GM21423 (cell line): ENCODE data around the gene GLI3.

Experiments
- ATAC-seq: cut with Tn5 transposase; IDR thresholded peaks from one replicate; pipeline ENCODE4 v1.9.1; 2021; ENCODE audit warnings: mild to moderate bottlenecking, moderate library complexity; ENCODE audit not compliant: unreplicated experiment

Gene GLI3

DNA sequence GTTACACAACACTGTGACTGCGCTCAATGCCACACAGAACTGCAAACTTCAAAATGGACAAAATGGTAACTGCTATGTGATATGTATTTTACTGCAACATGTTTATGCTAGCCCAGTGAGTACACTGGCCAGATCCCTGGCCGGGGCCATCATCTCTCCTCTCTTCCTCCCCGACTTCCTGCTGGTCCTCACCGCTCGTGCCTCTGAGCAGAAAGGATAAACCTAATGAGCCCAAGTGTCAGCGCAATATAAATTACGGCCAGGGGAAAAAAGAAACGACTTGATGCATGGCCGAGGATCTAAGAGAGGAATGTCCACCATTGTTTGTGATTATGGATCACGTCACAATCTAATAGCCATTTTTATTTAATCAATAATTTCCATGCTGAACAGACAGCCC is 225.2 kb downstream of the GLI3 start:
- ATAC-seq, result no peak

DNA sequence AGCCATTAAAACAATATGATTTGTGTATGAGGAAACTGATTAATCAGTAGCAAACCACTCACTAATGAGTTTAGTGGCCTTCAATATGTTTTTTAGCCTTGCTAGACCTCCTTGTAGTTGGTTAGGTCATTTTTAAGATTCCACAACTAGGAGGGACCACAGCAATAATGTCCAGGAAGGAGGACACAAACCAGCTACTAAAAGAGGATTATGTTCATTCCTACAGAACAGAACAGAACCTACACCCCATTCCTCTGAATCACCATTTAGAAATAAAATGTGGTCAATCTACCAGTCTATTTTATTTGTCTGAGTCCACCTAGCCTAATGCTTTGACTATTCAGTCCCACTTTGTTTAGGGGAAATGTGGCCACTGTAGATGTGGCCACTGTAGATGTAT is 226.3 kb downstream of the GLI3 start:
- ATAC-seq, result no peak

DNA sequence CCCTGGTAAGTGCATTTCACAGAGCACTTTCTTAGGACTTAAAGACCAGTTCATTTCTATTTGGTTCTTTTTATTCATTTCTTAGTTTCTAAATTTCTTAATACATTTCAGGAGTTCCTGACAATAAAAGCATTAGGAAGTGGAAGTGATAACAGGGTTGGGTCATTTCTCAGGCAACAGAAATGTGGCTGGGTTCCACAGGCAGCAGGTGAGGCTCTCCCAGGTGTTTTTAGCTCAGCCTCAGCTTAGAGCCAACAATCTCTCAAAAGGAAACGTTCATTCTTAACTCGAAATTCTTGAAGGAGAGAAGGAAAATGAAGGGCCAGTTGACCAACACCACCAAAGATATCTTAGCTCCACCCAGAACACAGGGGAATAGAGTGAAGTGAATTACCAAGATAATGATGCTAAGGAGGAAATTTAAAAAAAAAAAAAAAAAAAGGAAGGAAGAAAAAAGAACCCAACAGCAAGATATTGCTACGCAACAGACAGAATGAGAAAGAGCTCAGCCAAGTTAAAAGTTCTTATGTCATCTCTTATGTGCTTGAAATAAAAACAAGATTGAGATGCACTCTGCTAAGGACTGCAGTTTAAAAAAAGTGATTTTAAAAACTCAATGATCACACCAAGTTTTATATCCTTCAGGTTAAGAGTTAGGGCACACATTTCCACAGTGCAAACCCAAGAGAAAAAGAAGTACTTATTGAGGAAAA is 230.1 kb downstream of the GLI3 start:
- no peak for ATAC-seq

DNA sequence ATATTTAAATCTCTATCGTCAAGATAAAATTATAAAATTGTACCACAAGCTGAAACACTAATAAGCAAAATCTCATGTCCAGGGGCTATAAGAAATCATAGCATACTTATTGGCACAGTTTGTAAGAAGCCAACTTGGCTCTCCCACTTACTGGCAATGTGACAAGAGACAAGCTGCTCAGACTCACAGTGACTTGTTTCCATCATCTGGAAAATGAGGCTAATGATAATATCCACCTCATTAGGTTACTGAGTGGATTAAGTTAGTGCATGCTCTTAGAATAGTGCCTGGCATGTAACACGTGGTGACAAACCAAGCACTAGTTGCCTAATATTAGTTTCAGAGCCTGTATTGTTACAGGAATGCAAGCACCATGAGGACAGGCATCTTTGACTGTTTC is 234.4 kb downstream of the GLI3 start:
- ATAC-seq, result no peak

DNA sequence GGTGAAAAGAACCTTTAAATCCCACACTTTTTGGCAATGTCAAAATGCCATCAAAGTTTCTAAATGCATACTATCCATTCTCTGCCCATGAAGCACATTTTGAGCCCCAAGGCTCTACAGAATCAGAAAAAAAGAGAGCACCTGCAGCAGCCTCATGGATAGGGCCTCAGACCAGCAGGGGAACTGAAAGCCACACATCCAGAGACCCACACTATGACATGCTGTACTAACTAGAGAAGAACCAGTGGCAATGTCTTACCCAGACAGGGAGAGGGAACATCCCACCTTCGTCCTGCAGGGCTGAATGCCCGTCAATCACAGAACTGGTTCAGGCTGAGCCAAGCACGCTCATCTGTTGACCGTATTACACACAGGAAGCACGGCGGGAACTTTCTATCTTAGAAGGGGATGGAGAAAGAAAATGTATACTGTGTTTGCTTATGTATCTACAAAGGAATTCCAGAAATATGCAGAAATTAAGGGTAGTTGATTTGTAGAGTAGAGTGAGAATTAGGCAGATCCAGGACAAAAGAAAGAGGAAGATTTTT is 237.2 kb downstream of the GLI3 start:
- no peak for ATAC-seq

DNA sequence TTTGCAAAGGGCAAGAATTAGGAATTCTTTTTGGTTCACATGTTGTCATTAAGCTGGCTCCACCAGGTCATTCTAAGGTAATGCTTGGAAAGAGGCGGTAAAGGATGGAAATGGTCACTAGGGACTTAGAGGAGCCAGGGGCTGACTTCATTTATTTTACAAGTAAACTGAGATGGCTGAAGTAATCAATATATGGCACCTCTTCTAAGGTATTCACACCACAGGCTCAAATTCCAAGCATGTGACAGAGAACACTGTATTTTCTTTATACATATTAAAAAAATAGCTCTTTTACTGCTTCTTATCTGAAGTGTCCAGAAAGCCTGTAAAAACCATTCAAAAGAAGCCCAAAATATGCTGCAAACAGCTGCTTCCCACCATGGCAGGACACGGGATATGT is 239.0 kb downstream of the GLI3 start:
- no peak for ATAC-seq

DNA sequence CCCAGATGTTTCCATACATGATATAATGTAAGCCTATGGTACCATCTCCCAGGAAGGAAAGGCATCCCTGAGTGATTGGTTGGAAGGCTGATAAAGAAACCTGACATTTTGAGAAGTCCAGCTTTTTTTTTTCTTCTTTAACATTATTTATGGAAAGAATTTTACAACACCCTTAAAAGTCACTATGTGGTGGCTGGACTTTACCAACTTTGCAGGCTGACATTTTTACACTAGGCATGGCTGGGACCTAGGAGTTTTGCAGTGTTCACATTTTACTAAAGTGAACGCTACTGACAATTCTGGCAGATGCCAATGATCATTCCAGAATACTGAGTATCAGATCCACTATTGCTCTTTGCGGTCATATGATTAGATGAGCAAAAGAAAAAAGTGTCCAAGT is 239.9 kb downstream of the GLI3 start:
- no peak for ATAC-seq

DNA sequence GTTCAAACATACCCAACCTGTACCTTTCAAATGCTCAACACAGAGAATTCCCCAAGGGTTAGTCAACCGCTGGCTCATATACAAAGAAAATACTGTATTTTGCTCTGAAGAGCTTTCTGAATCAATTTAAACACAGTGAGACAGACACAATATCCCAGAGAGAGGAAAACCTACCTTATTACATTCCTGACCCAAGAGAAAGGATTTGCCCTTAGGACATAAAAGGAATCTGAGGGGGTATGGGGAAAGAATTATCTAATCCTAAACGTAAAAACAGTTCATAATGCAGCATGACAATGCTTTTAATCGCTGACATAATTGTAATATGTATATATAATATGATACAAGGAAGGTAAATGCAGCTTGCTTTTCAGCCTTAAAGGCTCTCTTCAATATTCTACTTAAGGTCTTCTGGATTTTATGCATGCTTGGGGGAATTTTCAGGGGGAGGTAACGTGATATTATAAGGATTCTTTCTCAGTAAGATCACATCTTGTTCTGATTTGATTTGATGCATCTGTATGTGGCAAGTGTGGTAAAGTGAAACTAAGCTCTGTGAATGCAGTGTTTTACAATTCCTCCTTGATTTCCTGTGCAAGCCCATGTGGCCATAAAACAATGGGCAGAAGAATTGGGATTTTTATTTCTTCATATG is 240.5 kb downstream of the GLI3 start:
- ATAC-seq, result no peak

DNA sequence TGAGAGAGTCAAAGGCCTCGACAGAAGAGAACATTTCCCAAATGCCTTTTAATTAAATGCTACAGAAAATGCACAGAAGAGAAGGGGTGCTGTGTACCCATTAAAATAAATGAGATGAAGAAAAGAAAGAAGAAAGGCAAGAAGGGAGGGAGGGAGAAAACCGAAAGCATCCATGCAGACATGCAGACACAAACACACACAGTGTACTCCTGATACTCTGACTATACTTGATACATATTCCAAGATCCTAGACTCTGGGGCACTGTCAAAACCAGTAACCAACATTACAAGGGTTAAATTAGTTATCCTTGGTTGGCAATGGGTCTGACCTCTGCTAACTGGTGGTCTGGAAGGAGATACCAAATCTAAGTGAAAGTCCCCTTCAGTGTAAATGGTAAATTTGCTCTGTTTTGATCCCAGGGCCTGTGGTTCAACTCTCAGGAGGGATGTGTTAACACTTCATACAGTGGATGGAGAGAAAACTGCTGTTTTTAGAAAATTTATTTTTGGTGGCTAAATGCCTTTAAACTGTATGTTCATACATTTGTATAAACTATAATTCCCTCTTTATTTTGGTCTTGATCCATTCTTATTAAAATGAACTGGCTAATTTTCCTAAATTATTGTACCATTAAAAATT is 241.3 kb downstream of the GLI3 start:
- no peak for ATAC-seq

DNA sequence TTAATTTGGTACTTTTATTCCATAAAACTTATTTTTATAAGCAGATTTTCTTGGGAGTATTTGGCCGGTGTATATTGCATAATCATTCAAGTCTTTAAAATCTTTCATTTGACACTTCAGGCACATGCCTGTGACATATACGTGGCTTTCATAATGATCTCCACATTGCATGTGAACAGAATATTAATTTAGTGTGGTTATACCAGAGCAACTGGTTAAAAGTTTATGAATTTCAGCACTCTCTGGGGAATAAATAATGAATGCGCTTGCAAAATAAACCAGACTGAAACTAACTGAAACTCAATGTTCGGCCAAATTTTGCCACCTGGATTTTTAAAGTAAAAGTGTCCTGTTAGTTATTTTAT is 242.3 kb downstream of the GLI3 start:
- ATAC-seq, result no peak

DNA sequence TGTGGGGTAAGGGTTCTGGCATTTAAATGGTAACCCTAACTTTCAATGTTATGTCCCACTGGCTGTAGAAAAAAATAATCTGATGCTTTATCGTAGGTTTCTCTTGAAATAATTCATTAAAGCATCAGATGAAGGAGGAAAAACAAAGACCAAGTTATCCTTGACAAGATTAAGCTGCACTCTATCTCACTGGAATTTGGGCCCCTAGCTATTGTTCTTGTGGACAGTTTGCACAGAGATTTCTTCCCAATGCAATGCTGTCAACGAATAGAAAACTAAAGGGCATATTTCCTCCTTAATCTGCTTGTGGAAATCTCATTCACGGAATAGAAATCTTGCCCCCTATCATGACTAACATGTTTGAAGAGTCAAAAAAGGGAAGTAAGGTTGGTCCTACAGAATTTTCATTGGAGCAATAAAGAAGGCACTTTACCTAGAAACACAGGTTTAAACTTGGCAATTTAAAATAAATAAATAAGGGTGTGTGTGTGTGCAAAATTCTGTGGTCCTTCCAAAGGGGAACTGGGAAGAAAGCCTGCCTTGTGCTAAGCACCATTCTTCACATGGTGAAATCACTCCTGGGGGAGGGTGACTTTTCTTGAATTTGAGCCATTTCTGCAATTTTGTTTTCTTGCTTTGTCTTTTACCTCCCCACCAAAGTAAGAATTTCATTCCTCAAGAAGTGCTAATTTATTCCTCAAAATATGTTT is 242.8 kb downstream of the GLI3 start:
- ATAC-seq, result no peak

DNA sequence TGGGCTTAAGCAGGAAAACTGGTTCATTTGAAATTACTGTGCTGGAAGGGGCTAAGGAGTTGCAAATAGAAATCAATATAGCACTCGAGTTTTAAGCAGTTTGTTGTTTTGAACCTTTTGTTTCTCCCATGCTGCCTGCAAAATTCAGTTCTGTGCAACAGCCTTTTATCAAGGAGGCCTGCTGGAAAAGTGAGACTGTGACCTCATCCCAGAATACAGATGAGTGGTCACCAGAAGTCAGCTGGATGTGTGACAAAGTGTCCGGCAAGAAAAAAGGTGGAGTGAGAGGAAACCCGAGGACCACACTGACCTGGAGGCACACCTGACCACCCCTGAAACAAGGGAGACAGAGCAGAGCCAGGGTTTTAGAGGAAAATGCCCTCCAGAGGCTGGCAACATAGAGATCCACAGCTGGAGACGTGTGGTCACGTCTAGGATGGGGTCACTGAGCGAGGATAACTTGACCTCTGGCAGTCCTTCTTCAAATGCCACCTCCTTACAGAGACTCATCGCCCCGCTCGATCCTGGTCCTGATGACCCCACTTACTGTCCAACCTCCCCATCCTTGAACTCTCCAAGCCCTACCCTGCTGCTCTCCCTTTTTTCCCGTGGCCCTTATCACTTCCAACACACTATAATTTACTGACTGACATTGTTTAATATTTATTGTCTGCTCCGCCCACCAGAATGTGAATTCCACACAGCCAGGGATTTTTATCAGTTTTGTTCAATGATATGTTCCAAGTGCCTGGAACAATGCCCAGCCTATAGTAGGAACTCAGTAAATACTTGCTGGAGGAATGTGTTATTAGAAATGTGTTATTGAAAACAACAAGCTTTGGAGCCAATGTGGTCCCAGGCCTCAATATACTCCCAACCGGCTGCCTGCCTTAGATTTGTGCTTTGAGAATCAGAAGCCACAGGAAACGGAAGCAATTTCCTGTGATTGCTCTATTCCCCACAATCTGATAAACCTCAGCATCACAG is 243.8 kb downstream of the GLI3 start:
- ATAC-seq, result no peak

DNA sequence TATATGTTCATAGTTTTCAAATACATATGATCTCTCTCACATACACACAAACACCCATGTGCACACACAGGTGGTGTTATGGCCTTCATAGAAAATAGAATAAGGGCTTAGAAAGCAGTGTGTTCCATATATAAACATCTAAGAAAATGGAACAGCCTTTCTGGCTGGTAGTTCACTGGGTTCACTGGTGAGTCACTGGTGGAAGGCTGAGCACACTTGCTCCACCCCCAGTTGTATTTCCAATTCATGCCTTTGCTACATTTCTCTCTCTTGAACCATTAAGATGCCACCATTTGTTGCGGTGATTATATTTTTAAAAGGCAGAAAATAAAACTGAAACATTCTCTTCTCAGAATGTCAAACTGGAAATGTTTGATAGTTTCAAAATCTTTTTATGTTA is 252.1 kb downstream of the GLI3 start:
- ATAC-seq, result no peak

DNA sequence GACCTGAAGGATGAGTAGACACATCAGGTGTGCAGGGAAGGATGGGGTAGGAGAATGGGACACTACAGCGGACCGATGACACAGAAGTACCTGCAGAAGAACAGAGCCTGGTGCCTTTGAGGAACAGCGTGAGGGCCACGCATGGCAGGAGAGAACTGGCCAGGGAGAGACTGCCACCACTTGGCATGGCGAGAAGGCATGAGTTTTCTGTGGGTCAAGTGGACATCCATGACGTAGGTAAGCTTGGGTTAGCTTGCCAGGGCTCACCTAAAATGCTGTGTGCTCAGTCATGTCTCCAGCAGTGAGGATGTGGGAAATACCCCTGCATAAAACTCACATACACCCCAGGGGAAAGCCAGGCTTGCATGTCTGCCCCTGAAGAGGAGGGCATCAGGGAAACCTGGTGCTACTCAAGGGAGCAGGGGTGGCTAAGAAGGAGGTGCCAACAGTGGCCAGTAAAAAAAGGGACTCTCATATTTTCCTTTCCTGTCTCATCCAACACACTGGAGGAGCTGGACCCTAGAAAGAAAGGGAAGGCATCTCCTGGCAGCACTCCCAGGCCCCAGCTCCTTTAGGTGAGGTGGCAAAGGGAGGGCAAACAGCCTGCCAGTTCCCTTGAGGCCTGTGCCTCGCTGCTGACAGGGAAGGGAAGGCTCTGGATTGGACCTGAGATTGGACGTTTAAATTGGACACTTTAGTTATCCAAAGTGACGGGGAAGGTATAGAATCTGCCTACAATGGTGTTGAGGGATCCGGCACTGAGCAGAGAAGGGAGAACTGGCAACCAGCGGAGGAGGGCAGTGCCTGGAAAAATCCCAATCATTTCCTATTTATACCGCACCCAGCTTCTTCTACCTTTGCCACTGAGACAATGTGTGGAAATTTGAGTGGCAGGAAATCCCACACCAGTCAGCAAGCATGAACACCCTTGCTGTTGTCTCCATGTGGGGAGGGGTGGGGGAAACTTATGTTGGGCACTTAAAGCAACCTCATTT is 255.7 kb downstream of the GLI3 start:
- ATAC-seq, result no peak

DNA sequence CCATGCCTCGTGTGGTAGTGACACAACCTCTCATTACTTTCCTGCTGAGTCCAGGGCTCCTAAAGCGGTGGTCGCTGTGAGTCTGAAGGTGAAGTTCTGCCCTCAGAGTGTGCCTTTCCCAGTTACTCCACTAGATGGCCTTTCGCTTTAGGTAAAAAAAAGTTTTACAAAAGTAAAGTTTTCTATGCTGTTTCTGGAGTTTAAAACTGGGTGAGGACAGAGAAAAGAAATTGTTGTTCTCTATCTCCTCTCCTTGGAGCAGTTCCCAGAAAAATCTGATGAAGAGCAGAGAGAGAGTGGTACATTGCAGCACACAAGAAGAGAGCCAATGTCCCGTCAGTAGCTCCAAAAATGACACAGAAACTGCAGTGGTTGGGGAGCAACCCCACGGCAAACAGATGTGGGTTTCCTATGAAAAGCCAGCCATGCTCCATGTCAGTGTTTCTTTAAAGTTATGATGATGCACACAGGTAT is 257.1 kb downstream of the GLI3 start:
- ATAC-seq, result peak; percentile 48

DNA sequence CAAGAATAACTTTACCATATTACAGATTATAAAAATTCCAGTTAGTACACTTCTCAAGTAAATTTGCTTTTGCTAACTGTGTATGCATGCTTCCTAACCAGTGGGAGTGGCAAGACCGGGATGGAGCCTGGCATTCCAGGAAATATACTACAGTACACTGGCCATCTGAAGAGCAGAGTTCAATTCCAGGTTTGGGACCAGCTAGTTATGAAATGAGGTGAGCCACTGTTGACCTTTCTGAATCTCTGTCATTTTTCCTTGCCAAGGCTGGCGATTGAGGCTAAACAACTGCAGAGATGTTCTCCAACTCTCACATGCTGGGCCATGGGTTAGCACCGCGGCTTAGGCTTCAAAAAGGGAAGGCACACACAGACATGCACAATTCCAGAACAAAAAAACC is 258.2 kb downstream of the GLI3 start:
- no peak for ATAC-seq

DNA sequence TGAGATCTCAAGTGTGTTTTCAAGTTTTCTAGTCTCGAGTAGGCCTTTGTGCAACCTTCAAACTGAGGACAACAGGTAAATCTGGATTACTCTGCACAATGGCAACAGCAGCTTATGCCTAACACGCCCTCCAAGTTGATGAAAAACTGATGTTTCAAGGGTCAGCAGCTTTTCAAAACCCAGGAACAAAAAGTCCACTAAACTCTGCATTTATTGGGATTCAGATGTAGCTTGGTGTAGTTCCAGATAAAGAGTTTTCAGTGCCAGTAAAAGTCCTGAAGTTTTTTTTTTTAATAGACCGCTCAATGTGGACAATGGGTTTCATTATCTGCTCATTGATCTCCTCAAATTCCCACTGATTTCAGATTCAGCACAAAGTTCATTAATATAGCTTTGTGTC is 259.3 kb downstream of the GLI3 start:
- no peak for ATAC-seq

DNA sequence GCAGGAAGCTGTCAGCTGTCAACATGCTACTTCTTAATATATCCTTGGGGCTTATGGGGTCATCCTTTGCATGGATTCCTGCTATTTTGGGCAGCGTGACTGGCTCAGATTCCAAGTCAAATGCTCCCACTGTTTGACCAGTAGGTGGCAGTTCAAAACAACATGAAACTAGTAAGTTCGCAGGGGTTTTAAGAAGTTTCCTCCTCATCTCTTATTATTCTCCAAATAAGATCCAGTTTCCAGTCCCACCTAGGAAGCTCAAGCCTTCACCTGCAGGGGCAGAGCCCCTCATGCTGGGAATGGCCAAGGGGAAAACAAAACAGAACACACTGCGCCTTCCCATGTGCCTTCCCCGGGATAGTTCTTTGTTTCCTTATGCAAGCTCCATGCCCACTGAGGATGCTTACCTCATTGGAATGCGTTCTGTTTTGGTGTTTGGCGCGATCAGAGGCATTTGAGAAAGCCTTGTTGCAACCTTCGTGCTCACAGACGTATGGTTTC is 259.8 kb downstream of the GLI3 start:
- no peak for ATAC-seq

DNA sequence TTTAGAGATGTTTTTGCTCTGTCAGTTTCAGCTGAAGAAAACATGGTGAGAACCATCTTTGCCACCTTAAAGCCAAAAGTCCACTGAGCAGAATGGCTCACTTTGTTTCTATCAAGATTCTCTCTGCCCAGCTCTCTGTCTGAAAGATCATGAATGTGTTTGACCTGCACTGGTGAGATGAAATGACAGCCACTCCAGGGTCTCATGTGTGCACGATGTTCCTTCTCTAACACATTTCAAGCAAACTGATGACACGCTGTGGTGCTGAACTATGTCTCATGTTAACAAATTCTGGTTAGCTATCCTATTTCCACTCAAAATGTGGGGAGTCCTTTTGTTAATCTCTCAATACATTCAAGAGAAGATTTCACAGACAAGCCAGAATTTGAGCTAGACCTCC is 260.6 kb downstream of the GLI3 start:
- no peak for ATAC-seq
